Osteocyte (in vitro differentiated cells): Measurements from ENCODE around the gene MELTF. TPM values are rescaled to one million over a fixed set of nuclear protein-coding genes. Genes with fewer than 3 reads are reported as not detected.
"Not testable (repeated sequence)": the region's sequence is repeated elsewhere in the genome, so short reads cannot be mapped to it uniquely, and the experiment has no call there.

ENCODE experiments used
- DNase-seq: peaks from one replicate; pipeline ENCODE4 v3.0.0; 2021; ENCODE audit warnings: mixed read lengths; ENCODE audit not compliant: unreplicated experiment; ENCODE audit errors: extremely low spot score
- H3K27ac Mint-ChIP-seq: one replicate; pipeline ENCODE4 v1.8.0; 2021; ENCODE audit warnings: mild to moderate bottlenecking, mixed read lengths; ENCODE audit not compliant: unreplicated experiment
- H3K27me3 Mint-ChIP-seq: one replicate; pipeline ENCODE4 v1.8.0; 2021; ENCODE audit warnings: mixed read lengths; ENCODE audit not compliant: unreplicated experiment
- H3K36me3 Mint-ChIP-seq: one replicate; pipeline ENCODE4 v1.8.0; 2021; ENCODE audit warnings: mixed read lengths; ENCODE audit not compliant: unreplicated experiment
- H3K4me1 Mint-ChIP-seq: one replicate; pipeline ENCODE4 v1.8.0; 2021; ENCODE audit warnings: mixed read lengths; ENCODE audit not compliant: unreplicated experiment
- H3K4me3 Mint-ChIP-seq: one replicate; pipeline ENCODE4 v1.8.0; 2021; ENCODE audit warnings: mild to moderate bottlenecking, moderate library complexity, mixed read lengths; ENCODE audit not compliant: unreplicated experiment
- H3K9me3 Mint-ChIP-seq: one replicate; pipeline ENCODE4 v1.8.0; 2021; ENCODE audit warnings: mixed read lengths; ENCODE audit not compliant: unreplicated experiment
- CTCF ChIP-seq: fragments of 200-600 bp; sonication (generic); IDR thresholded peaks from 2 replicates; pipeline ENCODE4 v1.5.0; 2021; ENCODE audit warnings: antibody characterized with exemption, mild to moderate bottlenecking, moderate library complexity
- total RNA-seq: library from RNA; stranded (reverse); gene quantifications from 2 replicates; pipeline ENCODE4 v1.2.1, GENCODE V29; 2021

Gene MELTF
- total RNA-seq, 1 donor from 2014 or later: 1.4 TPM

GRCh38 chr3:197035577-197035976, 6.0 kb upstream of the MELTF start:
- Mint-ChIP-seq H3K27ac (no peak overlapping the region), H3K4me3 (no peak overlapping the region), H3K36me3 (peaks cover 16% of the 10 kb centered on the region), H3K27me3 (no peaks in the 10 kb centered on the region), H3K4me1 (peaks cover 23% of the 10 kb centered on the region), H3K9me3 (no peaks in the 10 kb centered on the region)
- no peak for TF ChIP-seq CTCF
- no peak for DNase-seq

DNA sequence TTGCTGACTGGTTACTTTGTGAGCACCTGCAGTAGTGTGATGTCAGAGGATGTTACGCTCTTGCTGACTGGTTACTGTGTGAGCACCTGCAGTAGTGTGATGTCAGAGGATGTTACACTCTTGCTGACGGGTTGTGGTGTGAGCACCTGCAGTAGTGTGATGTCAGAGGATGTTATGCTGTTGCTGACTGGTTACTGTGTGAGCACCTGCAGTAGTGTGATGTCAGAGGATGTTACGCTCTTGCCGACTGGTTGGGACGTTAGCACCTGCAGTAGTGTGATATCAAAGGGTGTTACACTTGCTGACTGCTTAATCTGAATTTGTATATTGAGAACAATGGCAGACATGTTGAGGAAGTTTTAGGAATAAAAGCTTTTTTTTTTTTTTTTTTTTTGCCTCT, 5.2 kb upstream of the MELTF start:
- Mint-ChIP-seq H3K36me3 (peaks cover 12% of the 10 kb centered on the region), H3K4me1 (peaks cover 28% of the 10 kb centered on the region)
- H3K9me3 Mint-ChIP-seq, H3K27me3 Mint-ChIP-seq, H3K4me3 Mint-ChIP-seq, H3K27ac Mint-ChIP-seq, DNase-seq: not testable (repeated sequence)

- peaks cover 32% of the 10 kb centered on the region for H3K4me1 Mint-ChIP-seq
- not testable (repeated sequence) for H3K9me3 Mint-ChIP-seq, H3K4me3 Mint-ChIP-seq, H3K36me3 Mint-ChIP-seq, H3K27ac Mint-ChIP-seq, H3K27me3 Mint-ChIP-seq, DNase-seq
Measured at GRCh38 chr3:197033764-197034163, 4.1 kb upstream of the MELTF start.

- Mint-ChIP-seq H3K36me3 (no peaks in the 10 kb centered on the region), H3K27me3 (no peaks in the 10 kb centered on the region), H3K27ac (peak overlapping the region; percentile 68), H3K4me1 (peaks cover 32% of the 10 kb centered on the region), H3K4me3 (no peak overlapping the region), H3K9me3 (no peaks in the 10 kb centered on the region)
- DNase-seq: no peak
- TF ChIP-seq CTCF: no peak
Measured at GRCh38 chr3:197031315-197032285, 2.0 kb upstream of the MELTF start.

DNA sequence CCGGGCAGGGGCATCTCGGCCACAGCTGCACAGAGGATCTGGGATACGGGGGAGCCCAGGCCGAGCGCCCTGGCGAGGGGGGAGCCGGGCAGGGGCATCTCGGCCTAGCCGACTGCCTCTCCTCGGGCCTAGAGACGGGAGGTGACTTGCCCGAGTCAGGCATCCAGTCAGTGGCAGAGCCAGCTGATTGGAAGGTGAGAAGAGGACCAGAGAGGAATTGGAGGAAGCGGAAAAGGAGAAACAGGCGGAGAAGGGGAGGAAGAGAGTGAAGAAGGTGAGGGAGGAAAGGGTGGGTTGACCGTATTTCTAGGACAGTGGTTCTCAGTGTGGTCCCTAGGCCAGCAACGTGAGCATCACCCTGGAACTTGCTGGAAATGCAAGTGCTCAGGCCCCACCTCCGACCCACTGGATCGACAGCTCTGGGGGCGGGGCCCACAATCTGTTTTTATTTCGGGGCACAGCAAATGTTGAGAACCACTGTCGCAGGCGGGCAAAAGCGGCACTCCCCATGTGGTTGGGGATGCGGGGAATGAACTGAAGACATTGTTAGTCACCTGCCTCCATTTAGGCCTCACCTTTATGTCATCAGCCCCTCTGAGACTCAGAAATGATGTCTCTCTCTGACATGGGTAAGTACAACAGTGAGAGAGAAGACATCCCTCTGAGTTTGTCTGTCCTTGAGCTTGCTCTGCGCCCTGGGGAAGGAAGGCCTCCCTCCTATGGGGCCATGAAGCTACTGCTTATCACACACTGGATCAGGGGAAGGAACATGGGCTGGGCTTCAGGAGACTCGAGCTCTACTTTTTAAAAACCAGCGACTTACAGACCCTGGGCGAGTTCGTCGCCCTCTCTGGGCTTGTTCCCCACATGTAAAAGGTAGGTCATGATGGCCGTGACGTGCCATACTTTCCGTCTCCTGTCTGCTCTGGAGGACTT, 1.0 kb upstream of the MELTF start:
- peak overlapping the region; percentile 68 for H3K27ac Mint-ChIP-seq
- peak; percentile 80 for DNase-seq
- no peak overlapping the region for H3K4me3 Mint-ChIP-seq
- no peaks in the 10 kb centered on the region for H3K9me3 Mint-ChIP-seq
- H3K36me3 Mint-ChIP-seq: no peaks in the 10 kb centered on the region
- peaks cover 27% of the 10 kb centered on the region for H3K4me1 Mint-ChIP-seq
- no peak for TF ChIP-seq CTCF
- no peaks in the 10 kb centered on the region for H3K27me3 Mint-ChIP-seq
